GM19438 (cell line): ENCODE results near the gene TLR1.

Source experiments
- ATAC-seq: cut with Tn5 transposase; IDR thresholded peaks from one replicate; pipeline ENCODE4 v1.9.1; 2021; ENCODE audit warnings: low read depth; ENCODE audit not compliant: unreplicated experiment

The TLR1 gene, protein sequence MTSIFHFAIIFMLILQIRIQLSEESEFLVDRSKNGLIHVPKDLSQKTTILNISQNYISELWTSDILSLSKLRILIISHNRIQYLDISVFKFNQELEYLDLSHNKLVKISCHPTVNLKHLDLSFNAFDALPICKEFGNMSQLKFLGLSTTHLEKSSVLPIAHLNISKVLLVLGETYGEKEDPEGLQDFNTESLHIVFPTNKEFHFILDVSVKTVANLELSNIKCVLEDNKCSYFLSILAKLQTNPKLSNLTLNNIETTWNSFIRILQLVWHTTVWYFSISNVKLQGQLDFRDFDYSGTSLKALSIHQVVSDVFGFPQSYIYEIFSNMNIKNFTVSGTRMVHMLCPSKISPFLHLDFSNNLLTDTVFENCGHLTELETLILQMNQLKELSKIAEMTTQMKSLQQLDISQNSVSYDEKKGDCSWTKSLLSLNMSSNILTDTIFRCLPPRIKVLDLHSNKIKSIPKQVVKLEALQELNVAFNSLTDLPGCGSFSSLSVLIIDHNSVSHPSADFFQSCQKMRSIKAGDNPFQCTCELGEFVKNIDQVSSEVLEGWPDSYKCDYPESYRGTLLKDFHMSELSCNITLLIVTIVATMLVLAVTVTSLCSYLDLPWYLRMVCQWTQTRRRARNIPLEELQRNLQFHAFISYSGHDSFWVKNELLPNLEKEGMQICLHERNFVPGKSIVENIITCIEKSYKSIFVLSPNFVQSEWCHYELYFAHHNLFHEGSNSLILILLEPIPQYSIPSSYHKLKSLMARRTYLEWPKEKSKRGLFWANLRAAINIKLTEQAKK

DNA sequence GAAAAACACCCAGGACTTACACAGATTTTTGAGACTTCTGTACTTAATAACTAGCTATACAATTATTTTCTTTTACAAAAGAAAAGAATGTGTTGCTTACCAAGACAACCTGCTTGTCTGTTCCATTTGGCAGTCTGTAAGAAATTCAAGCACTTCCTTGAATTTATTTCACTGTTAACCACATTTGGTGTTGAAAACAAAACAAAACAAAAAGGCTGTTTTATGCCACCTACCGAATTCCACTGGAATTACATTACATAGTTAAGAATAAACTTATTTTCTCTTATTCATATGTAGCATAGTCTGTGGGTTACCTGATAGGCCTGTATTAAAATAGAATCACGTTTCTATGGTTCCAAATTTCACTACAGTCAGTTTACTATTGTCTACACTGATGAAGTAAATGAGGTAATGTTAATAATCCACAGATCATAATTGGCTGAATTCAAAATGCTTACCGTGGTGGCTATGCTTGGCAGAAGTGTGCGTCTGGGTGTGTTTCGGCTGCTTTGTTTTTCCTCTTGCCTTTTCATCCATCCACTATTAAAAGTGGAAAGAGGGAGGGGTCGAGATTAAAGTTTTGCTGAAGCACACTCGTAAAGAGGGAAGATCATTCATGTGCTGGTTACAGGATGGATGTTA lies at the start of gene TLR1:
TSS of gene TLR1 (minus strand) at position 138 of the 642 bp plus-strand sequence. CDS start 5,960 bp downstream, outside the sequence.
- no peak for ATAC-seq

DNA sequence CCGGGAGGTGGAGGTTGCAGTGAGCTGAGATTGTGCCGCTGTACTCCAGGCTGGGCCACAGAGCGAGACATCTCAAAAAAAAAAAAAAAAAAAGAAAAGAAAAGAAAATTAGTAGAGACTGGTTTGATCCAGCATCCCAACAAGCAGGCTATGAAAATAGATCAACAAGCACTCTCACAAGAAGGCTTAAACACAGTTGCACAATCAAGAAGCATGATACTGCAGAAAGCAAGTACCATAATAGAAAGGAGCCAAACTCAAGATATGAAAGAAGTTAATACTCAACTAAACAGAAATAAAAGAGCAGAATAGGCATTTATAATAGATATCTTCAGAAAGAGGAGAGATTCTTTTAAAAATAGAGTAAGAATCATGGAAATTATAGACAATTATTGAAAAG lies 41.4 kb upstream of the TLR1 start:
- ATAC-seq: no peak

DNA sequence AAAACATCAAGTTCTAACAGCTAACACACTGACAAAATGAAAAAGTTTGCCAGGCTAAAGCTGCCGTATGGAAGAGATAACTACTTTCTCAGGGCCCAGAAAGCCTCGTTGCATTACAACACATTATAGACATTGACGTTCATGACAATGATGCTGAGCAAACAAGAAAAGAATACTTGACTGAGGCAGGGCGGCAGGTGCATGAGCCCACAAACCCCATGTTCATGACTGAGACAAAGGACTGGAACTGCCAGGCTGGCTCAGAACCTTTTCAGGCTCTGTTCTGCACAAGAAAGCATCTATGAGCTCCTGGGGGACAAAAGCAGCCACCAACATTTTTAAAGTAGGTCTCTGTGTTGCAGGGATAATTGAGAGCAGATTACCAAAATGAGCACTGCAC lies 38.4 kb upstream of the TLR1 start:
- no peak for ATAC-seq

DNA sequence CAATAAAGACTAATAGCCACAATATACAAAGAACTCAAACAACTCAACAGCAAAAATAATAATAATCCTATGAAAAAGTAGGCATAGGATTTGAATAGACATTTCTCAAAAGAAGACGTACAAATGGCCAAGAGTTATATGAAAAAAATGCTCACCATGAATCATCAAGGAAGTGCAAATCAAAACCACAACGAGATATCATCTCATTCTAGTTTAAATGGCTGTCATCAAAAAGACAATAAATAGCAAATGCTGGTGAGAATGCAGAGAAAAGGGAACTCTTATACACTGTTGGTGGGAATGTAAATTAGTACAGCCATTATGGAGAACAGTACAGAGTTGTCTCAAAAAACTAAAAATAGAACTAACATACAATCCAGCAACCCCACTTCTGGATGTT lies 33.3 kb upstream of the TLR1 start:
- ATAC-seq: no peak

DNA sequence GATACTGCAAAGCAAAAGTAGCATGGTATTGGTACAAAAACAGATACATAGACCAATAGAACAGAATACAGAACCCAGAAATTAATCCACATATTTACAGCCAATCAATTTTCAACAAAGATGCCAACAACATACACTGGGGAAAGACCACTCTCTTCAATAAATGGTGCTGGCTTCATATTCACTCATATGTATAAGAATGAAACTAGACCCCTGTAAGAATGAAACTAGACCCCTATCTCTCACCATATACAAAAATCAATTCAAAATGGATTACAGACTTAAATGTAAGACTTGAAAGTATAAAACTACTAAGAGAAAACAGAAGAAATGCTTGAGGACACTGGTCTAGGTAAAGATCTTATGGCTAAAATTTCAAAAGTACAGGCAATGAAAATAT lies 32.7 kb upstream of the TLR1 start:
- no peak for ATAC-seq

DNA sequence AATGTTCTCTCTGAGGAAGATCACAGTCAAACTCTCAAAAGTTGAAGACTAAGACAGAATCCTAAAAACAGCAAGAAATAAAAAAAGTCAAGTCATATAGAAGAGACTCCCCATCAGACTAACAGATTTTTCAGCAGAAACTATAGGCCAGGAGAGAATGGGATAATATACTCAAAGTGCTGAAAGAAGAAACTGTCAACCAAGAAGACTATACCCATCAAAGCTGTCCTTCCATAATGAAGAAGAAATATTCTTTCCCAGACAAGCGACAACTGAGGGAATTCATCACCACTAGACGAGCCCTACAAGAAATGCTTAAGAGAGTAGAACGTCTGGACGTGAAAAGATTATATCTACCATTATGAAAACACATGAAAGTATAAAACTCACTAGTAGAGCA lies 30.0 kb upstream of the TLR1 start:
- no peak for ATAC-seq

DNA sequence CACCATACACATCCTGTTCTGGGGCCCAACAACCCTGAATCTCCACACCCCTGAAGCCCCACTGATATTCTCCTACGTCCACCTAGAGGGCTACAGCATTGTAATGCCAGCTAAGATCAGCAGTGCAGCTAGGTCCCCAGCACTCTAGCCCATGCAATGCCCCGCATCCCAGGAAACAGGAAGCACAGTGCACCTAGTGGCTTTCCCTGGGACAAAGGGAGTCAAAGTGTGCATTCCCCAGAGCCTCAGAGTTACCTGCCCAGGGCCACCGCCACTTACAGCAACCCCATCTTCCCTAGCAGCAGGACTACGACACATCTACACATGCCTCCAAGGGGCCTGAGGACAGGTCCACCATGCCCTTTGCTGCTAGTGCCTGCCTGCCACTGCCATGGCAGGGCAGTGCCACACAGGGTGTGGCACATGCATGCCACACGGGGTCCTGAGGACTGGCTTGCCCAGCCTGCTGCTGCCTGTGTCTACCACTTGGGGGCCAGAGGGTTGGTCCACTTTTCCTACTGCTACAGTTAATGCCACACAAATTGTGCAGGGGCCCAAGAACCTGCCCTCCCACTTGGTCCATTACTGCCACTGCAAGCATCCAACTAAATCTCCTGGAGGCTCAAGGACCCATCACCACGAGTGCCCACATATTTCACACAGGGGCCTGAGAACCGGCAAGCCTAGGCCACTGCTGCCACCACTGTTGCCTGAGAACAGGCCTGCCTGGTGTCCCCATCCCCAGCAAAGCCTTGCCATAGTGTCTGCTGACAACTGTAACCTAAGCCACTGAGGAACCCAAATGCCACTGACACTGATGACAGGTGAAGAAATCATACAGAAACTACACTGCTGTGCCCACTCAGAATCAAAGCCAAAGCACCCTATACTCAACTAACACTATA lies 28.3 kb upstream of the TLR1 start:
- ATAC-seq: no peak

DNA sequence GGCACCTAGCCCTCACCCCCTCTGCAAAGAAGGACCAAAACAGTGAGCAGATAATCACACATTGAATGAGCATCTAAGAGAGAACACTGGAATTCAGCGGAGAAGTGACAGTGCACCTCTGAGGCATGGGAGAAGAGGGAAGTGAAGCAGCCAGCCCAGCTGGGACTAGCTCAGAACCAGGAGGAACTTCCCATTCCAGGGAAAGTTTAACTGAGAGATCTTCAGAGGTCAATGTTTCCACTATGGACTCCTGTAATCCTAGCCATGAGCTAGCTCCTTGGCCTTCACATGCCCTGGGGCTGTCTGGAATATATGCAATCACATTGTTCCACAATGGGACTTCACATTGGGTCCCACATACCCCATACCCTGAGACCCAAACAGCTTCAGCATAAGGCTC lies 27.6 kb upstream of the TLR1 start:
- no peak for ATAC-seq

DNA sequence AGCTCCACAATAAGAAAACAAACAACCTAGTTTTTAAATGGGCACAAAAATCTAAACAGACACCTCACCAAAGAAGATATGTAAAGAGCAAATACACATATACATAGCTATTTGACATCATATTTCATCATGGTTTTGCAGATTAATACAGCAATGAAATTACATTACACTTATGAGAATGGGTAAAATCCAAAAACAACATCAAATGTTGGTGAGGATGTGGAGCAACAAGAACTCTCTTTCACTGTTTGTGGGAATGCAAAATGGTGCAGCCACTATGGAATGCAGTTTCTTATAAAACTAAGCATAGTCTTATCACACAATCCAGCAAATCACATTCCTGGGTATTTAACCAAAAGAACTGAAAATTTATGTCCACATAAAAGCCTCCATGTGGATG lies 27.1 kb upstream of the TLR1 start:
- no peak for ATAC-seq

DNA sequence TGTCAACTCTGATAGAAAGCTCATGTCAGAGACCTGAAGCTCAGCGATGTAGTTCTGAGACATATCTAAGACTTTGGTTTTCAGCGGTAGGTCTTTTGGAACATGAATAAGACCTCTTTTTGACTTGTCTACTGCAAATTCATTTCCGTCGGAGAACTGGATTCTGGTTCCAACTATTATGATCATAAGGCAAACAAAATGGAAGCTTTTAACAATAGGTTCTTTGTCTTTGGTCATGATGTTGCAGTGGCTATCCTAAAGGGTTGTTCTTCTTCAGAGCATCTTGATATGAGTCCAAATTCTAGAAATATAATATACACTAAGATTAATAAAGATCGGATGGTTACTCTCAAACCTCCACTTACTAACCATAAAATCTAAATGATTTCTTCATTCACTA lies 24.6 kb upstream of the TLR1 start:
- ATAC-seq: no peak

DNA sequence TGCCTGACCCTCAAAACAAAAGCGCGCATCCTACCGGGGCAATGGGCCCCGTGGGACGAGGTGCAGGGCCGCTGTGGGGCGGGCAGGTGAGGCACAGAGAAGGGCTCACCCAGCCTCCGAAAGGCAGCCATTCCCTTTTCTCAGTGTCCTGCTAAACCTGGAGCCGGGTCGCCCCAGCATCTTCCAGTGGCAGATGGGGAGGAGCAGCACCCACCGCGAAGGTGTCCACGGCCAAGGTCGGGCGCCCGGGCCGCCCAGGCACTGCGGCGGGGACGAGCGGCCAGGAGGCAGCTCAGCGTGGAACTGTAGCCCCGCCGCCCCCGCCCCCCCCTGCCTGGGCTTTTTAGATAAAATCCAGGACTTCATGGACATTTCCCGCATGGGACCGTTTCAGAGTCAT lies 19.2 kb upstream of the TLR1 start:
- ATAC-seq: no peak

DNA sequence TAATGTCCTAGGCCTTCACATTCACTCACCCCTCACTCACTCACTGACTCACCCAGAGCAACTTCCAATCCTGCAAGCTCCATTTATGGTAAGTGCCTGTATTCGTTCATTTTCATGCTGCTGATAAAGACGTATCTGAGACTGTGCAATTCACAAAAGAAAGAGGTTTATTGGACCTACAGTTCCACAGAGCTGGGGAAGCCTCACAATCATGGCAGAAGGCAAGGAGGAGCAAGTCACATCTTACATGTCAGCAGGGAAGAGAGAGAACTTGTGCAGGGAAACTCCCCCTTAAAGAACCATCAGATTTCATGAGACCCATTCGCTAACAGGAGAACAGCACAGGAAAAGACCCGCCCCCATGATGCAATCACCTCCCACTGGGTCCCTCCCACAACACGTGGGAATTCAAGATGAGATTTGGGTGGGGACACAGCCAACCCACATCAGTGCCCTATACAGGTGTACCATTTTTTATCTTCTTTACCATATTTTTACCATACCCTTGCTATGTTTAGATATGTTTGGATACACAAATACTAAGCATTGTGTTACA lies 18.2 kb upstream of the TLR1 start:
- ATAC-seq: no peak

DNA sequence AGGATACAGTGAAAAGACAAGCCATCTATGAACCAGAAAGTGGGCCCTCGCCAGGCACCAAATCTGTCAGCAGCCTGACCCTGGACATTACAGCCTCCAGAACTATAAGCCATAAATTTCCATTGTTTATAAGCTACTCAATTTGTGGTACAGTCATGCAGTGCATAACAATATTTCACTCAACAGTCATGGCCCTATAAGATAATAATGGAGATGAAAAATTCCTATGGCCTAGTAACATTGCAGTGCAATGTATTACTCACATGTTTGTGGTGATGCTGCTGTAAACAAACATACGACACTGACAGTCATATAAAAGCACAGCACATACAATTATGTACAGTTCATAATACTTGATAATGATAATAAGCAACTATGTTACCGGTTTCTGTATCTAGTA lies 17.1 kb upstream of the TLR1 start:
- ATAC-seq: no peak

DNA sequence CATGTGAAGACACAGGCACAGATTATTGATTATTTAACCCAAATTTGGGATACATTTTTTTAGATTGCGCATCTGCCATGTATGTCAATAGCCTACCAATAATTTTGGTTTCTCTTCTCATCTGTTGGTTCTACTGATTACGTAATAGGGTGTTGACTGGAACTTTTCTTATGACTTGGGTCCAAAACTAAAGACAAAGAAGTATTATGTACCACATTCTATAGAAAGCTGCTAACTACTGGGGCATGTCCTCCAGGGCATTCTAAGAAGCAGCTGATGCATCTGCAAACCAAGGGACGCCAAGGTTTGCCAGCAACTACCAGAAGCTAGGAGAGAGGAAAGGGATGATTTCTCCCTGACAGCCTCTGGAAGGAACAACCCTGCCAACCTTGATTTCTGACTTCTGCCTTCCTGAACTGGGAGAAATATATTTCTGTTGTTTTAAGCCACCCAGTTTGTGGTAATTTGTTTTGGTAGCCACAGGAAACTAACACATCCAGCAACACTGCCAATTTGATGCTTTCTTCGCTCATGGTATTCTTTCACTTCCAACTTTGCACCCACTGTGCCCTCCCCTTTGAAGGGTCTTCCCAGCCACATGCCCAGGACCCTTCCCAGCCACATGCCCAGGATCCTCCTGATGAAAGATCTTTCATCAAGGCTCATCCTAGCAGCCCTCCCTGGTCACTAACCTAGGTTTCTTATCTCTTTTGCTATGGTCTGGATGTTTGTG lies 15.9 kb upstream of the TLR1 start:
- no peak for ATAC-seq

DNA sequence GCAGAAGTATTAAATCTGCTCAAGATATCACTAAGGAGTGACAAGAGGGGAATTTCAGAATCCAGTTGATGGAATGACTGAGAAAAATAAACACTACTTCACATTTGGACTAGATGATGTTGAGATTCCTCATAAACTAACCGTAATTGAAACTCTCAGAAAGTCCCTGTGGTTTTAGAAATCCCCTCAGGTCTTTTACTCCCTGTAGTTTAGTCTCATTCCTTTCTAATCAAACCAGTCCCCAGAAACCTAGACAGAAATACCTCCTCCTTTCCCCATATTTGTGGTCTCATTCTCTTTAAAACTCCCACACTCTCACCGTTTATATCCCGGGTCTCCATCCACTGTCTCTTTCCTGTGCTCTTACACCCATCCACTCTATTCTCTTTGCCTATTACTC lies 15.0 kb upstream of the TLR1 start:
- ATAC-seq: no peak

DNA sequence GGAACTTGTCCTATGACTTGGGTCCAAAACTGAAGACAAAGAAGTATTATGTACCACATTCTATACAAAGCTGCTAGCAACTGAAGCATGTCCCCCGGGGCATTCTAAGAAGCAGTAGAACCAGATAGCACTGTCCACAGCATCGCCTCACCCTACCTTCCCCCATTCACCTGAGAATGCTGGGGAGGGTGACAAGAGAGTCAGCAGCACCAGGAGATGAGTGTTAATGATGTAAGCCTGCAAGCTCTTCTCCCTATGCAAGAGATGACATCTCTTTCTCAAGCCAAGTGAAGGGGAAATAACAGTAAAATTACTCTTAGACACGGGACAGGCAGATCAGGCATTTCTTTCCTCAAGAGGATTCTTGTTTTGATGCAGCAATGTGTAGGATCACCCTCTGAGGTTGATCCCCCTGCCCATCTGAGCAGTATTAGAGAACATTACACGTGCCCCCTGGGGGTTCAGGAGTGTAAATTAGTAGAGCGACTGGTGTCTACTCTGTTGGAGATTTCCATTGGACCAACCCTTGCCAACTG lies 13.9 kb upstream of the TLR1 start:
- ATAC-seq: no peak

DNA sequence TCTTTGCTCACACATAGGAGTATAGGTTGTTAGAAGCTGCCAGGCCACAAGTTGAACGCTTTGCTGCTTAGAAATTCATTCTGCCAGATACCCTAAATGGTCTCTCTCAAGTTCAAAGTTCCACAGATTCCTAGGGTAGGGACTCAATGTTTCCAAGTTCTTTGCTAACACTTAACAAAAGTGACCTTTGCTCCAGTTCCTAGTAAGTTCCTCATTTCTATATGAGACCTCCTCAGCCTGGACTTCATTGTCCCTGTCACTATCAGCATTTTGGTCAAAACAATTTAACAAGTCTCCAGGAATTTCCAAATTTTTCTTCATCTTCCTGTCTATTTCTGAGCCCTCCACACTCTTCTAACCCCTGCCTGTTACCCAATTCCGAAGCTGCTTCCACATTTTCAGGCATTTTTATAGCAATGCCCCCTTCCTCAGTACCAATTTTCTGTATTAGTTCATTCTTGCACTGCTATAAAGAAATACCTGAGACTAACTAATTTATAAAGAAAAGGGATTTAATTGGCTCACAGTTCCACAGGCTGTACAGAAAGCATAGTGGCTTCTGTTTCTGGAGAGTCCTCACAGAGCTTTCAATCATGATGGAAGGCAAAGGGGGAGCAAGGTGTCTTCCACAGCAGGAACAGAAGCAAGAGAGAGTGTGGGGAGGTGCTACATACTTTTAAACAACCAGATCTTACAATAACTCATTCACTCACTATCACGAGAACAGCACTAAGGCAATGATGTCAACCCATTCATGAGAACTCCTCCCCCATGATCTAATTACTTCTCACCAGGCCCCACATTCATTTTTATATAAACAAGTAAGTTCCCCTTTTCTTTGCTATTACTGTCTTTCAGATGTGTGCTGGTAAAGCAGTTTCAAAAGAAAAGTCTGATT lies 11.5 kb upstream of the TLR1 start:
- no peak for ATAC-seq

DNA sequence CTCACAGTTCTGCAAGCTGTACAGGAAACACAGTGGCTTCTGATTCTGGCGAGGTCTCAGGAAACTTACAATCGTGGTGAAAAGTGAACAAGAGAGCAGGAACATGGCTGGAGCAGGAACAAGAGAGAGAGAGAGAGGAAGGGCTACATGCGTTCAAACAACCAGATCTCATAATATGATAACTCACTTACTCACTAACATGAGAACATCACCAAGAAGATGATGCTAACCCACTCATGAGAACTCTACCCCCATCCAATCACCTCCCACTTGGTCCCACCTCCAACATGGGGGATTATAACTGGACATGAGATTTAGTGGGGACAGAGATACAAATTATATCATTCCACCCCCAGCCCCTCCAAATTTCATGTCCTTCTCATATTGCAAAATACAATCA lies 9.8 kb upstream of the TLR1 start:
- no peak for ATAC-seq
